Astrocyte of the cerebellum (primary cell): ENCODE measurements around the gene GLCE.
"Not testable (repeated sequence)": the region's sequence is repeated elsewhere in the genome, so short reads cannot be mapped to it uniquely, and the experiment has no call there.

ENCODE experiments used
- DNase-seq: peaks from one replicate; pipeline ENCODE4 v3.0.0-alpha.2; 2011; ENCODE audit warnings: low read depth
- H3K4me3 ChIP-seq: 2 replicates; pipeline ENCODE4 v1.5.1; 2011; ENCODE audit warnings: mild to moderate bottlenecking, low read depth, low read length, moderate library complexity
- in situ Hi-C: cut with HindIII; loops from 2 replicates; pipeline ENCODE4 v1.10.0; 2017; ENCODE audit warnings: low sequenced_read_pairs
- TF ChIP-seq, protein P1 (sequence below): IDR thresholded peaks from 2 replicates; pipeline ENCODE4 v1.5.1; 2012; ENCODE audit warnings: low read length, low read depth, moderate library complexity, mild to moderate bottlenecking; ENCODE audit errors: missing control alignments

The GLCE gene

DNA sequence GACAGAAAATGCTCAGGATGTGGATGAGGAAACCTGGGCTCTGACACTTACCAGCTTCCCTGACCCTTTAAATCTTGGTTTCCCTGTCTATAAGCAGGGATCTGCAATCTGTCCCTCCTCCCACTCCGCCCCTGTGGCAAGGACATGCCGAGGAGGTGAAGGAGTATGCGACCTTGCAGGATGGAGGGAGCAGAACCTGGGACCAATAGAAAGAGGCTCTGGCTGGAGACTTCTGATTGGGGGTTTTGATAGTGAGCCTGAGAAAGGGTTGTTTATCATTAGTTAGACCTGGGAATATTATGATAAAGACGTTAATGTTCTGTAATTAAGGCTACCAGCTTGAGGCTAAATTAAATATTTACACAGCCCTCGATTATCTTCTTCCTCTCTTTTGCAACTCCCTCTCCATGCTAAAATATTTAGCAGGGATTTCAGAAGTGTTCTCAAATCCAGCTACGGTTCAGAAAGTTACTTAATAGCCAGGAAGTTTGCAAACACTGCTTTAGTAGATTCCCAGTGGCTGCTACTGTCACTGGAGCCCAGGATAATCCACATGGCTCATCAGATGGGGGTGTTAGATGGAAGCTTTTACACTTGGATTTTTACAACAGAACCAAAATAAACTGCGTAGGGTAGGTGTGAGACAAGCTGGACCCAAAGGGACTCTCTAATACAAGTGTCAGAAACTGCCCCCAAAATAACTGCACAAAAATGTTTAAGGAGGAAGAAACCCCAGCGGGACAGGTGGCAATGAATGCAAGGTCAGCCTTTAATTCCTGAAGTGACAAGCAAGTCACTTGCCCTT is 129.1 kb downstream of the GLCE start:
- no peak for DNase-seq
- TF ChIP-seq, protein P1, sequence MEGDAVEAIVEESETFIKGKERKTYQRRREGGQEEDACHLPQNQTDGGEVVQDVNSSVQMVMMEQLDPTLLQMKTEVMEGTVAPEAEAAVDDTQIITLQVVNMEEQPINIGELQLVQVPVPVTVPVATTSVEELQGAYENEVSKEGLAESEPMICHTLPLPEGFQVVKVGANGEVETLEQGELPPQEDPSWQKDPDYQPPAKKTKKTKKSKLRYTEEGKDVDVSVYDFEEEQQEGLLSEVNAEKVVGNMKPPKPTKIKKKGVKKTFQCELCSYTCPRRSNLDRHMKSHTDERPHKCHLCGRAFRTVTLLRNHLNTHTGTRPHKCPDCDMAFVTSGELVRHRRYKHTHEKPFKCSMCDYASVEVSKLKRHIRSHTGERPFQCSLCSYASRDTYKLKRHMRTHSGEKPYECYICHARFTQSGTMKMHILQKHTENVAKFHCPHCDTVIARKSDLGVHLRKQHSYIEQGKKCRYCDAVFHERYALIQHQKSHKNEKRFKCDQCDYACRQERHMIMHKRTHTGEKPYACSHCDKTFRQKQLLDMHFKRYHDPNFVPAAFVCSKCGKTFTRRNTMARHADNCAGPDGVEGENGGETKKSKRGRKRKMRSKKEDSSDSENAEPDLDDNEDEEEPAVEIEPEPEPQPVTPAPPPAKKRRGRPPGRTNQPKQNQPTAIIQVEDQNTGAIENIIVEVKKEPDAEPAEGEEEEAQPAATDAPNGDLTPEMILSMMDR, result no peak
- H3K4me3 ChIP-seq, result no peak overlapping the region
- in situ Hi-C loops, result no loop called here

DNA sequence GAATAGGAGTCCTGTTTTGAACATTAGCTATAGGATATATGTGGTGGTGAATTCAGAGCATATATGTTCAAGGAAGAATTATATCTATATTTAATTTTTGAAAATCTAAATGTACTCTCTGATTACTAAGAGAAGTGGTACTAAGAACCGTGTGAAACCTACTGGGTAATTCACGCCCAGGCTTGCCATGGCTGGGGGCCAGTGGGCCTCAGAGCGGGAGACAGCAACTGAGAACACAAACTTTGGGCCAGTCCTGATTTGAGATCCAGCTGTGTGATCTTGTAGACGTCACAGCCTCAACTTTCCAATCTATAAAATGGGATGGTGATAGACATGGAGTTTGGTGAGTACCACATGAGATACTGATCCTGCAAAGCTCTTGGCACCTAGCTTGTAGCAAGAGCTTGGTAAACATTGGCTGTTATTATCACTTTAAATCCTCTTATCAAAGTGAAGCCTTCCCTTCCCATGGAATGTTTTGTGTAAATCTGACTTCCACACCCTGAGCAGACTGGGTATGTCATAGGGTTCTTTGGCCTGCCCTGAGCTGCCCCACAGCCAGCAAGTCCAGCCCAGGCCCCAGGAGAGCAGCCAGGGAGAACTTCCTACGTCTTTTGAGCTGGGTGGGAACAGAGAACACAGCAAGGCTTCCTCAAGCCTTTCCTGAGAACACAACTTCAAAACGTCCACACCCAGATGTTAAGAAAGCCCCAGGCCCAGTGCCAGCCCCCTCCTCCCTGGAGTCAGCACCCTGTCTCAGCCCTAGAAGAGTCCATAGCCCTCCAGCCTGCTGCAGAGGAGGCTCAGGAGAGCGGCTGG is 130.1 kb downstream of the GLCE start:
- DNase-seq, result no peak
- TF ChIP-seq, protein P1, result no peak
- in situ Hi-C loops, result no loop called here
- no peak overlapping the region for H3K4me3 ChIP-seq

DNA sequence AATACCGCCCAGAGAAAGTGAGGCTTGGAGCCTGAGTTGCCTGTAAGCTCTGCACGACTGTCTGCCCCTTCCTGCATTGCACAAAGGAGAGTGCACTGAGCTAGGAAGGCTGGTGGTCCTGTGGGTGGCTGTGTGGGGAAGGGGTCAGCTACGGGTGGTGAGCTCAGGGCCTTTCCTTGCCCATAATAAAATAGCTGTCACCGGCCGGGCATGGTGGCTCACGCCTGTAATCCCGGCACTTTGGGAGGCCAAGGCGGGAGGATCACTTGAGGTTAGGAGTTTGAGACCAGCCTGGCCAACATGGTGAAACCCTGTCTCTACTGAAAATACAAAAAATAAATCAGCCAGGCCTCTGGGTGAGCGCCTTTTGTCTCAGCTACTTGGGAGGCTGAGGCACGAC is 131.2 kb downstream of the GLCE start:
- in situ Hi-C loops, DNase-seq, H3K4me3 ChIP-seq: not testable (repeated sequence)

DNA sequence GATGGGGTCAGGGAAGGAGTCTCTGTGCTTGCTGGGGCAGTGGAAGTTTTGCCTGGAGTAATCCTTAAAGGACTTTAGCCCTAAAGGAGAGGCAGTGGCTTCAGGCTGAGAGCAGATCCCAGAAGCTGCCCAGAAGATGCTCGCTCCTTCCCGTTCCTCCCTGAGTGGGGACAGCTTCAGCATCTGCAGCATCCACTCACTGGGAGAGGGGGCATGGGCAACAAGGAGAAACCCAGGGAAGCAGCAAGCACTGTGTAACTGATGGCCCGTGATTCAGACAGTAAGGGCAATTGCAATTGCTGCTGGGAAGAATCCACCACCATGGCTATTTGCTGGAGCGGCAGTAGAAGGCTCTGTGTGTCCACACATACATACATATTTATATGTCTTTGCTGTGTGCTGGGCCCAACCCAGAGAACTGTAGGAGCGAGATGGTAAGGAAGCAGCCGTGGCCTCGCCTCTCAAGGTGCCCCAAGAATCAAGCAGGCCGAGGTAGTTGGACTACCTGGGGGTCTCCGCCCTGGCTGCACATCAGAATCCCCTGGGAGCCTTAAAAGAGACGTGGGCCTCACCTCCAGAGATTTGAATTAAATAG is 132.5 kb downstream of the GLCE start:
- H3K4me3 ChIP-seq, result no peak overlapping the region
- no peak for DNase-seq
- TF ChIP-seq, protein P1, result no peak
- in situ Hi-C loops, result no loop called here

DNA sequence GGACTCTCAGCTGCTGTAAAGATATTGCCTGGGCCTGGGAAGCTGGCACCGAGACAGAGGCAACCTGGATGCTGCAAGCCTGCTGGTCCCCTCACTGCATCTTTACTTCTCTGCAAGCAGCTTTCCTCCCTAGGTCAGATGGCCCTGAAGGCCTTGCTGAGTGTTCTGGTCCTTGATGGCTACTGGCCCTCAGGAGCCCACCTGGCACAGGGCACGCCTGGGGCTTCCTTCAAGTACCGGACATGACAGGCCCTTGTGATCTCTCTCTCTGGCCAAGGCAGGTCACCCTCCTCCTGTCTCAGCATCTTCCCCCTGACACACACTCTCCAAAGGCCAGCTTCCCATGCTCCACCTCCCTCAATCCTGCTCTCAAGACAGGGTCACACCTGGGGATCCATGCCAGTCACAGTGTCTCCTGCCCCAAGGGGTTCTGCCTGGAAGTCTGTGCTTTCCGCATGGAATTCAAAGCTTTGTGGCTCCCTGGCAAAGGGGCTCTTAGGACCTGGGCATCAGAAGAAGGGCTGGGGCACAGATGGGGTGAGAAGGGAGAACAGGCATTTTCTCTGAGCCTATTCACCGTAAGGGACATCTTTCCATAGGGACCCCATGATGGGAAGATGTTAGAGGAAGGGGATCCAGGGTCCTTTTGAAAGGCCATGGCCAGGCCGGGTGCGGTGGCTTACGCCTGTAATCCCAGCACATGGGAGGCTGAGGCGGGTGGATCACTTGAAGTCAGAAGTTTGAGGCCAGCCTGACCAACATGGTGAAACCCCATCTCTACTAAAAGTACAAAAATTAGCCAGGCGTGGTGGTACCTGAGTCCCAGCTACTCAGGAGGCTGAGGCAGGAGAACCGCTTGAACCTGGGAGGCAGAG is 133.5 kb downstream of the GLCE start:
- TF ChIP-seq, protein P1, result no peak
- no peak overlapping the region for H3K4me3 ChIP-seq
- DNase-seq, result no peak
- in situ Hi-C loops, result no loop called here

DNA sequence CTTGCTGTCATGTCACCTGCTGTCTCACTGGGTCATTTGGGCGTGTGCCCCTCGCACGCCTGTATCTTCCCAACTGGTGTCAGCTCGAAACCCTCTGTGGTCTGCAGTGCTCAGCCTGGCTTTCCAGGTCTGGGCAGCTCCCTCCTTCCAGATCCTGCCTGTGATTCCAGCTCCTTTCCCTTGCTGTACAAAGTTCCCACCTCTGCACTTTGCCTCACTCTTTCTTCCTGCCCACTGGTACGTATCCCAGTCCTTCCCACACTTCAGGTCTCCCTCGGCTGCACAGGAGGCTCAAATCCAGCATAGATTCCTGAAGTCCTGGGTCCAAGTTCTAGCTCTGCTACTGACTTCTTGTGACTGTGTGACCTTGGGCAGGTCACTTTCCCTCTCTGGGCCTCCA is 136.2 kb downstream of the GLCE start:
- no peak for DNase-seq
- in situ Hi-C loops, result no loop called here
- no peak overlapping the region for H3K4me3 ChIP-seq
- TF ChIP-seq, protein P1, result no peak
